GM12801 (cell line): ENCODE data around the gene CTDSPL2.

Source experiments
- CTCF ChIP-seq: IDR thresholded peaks from one replicate; pipeline ENCODE4 v1.5.1; 2011; ENCODE audit warnings: control low read depth; ENCODE audit not compliant: insufficient read length; ENCODE audit errors: extremely low read depth

CTDSPL2 gene

GRCh38 chr15:44426975-44427755 lies at the start of gene CTDSPL2:
CTDSPL2 (plus strand) TSS chr15:44427629; CDS start chr15:44459015, 31,386 bp downstream.
- no peak for TF ChIP-seq CTCF

GRCh38 chr15:44381236-44381635 lies 46.2 kb upstream of the CTDSPL2 start:
- no peak for TF ChIP-seq CTCF

GRCh38 chr15:44385344-44385942 lies 42.0 kb upstream of the CTDSPL2 start:
- TF ChIP-seq CTCF: no peak

- TF ChIP-seq CTCF: no peak
Observed at GRCh38 chr15:44394062-44394461, 33.4 kb upstream of the CTDSPL2 start.

GRCh38 chr15:44394562-44394961 lies 32.9 kb upstream of the CTDSPL2 start:
- no peak for TF ChIP-seq CTCF

GRCh38 chr15:44397869-44398268 lies 29.6 kb upstream of the CTDSPL2 start:
- no peak for TF ChIP-seq CTCF

GRCh38 chr15:44414001-44414400 lies 13.4 kb upstream of the CTDSPL2 start:
- TF ChIP-seq CTCF: no peak
